Spleen (tissue), 11 donors: ENCODE data around the gene CCDC83. TPM values are rescaled to one million over a fixed set of nuclear protein-coding genes. Genes with fewer than 3 reads are reported as not detected.

Source experiments
- DNase-seq: peaks from one replicate; pipeline ENCODE4 v3.0.0-alpha.2; 2020
- H3K27ac ChIP-seq, 8 donors: fragments of 200-600 bp; sonication (generic) in 7 of 8; 1 replicate in 4 of 8; 2 replicates in 4 of 8; pipeline versions ENCODE4 v1.5.0 to v1.8.0; 2016 to 2021; ENCODE audit warnings: inconsistent platforms in 4 of 8, mild to moderate bottlenecking in 4 of 8, moderate library complexity in 1 of 8
- H3K27me3 ChIP-seq, 7 donors: fragments of 200-600 bp; sonication (generic) in 6 of 7; replicated peaks in 1 of 7; 1 replicate in 4 of 7; 2 replicates in 3 of 7; pipeline versions ENCODE4 v1.5.0 to v1.8.0; 2016 to 2021; ENCODE audit warnings: inconsistent platforms in 3 of 7, mild to moderate bottlenecking in 1 of 7
- H3K36me3 ChIP-seq, 6 donors: fragments of 200-600 bp; sonication (generic) in 5 of 6; 1 replicate in 4 of 6; 2 replicates in 2 of 6; pipeline versions ENCODE4 v1.5.0 to v1.8.0; 2016 to 2021; ENCODE audit warnings: inconsistent platforms in 2 of 6
- H3K4me1 ChIP-seq, 6 donors: fragments of 200-600 bp; sonication (generic) in 5 of 6; 1 replicate in 3 of 6; 2 replicates in 3 of 6; pipeline versions ENCODE4 v1.5.0 to v1.8.0; 2016 to 2021; ENCODE audit warnings: inconsistent platforms in 3 of 6
- H3K4me3 ChIP-seq, 8 donors: fragments of 200-600 bp; sonication (generic) in 7 of 8; 1 replicate in 4 of 8; 2 replicates in 4 of 8; pipeline versions ENCODE4 v1.5.0 to v1.8.0; 2016 to 2021; ENCODE audit warnings: inconsistent platforms in 4 of 8, mild to moderate bottlenecking in 4 of 8, moderate library complexity in 2 of 8
- H3K9me3 ChIP-seq, 8 donors: fragments of 200-600 bp; sonication (generic) in 7 of 8; 1 replicate in 4 of 8; 2 replicates in 4 of 8; pipeline versions ENCODE4 v1.5.0 to v1.8.0; 2016 to 2021; ENCODE audit warnings: inconsistent platforms in 4 of 8
- POLR2A ChIP-seq, 3 donors: fragments of 450-650 bp; IDR thresholded peaks; one replicate each; pipeline ENCODE4 v1.5.1; 2017; ENCODE audit warnings: antibody characterized with exemption in 3 of 3, mild to moderate bottlenecking in 1 of 3
- POLR2AphosphoS5 ChIP-seq, 3 donors: sonication (generic); formaldehyde crosslinking; IDR thresholded peaks; one replicate each; pipeline ENCODE4 v1.5.1; 2017; ENCODE audit warnings: antibody characterized with exemption in 3 of 3
- WGBS, 5 donors: extraction: QIAGEN DNeasy Blood & Tissue Kit in 3 of 5; methylation state at CpG; one replicate each; pipeline versions ENCODE4 v1.1.5 to v1.1.7; 2013 to 2018; 5-methylcytosine and 5-hydroxymethylcytosine counted together
- intact Hi-C: fragments of 100-400 bp; cut with DNase I; formaldehyde crosslinking; loops from one replicate; pipeline ENCODE4 v1.15.0; 2023; ENCODE audit warnings: low total_unique reads
- polyA plus RNA-seq, 3 donors: library from polyadenylated mRNA; stranded (reverse); fragments of 200-250 nt; gene quantifications; one replicate each; pipeline ENCODE4 v1.2.1, GENCODE V29; 2013
- total RNA-seq, 7 donors: library from RNA; depleted of rRNA in 3 of 7; stranded (reverse); fragments of >200 nt in 3 of 7; fragmentation: NEBNext Ultra II Directional in 4 of 7; extraction: Animal tissue kit (Norgen Biotek cat#: 25700) in 4 of 7; gene quantifications; one replicate each; pipeline versions ENCODE4 v1.1.0 to v1.2.1, GENCODE V29; 2016 to 2021
- TF ChIP-seq, protein P1 (sequence below), 11 experiments: fragments of 200-600 bp in 7 of 11; fragments of 450-650 bp in 4 of 11; sonication (generic) in 4 of 11; IDR thresholded peaks in 8 of 11; conservative IDR thresholded peaks in 3 of 11; 1 replicate in 7 of 11; 2 replicates in 4 of 11; pipeline versions ENCODE4 v1.4.0 to v1.8.0; 2016 to 2021; ENCODE audit warnings: antibody characterized with exemption in 11 of 11, inconsistent platforms in 4 of 11, mild to moderate bottlenecking in 1 of 11
- donor health status: healthy with polysubstance abuse.
- donor health status: DM: no; HTN: no; CAD: no; lungs with moderate emphysema.
- donor health status: DM: no; HTN: no; CAD: no.
- donor health status: Bipolar disorder and iron deficiency.
- donor health status: healthy.
- donor health status: DM: no; HTN: no; CAD: no.
- donor health status: DM: yes; HTN: yes; CAD: no.

CCDC83 gene
- total and polyA plus RNA-seq, 10 donors = not detected

DNA sequence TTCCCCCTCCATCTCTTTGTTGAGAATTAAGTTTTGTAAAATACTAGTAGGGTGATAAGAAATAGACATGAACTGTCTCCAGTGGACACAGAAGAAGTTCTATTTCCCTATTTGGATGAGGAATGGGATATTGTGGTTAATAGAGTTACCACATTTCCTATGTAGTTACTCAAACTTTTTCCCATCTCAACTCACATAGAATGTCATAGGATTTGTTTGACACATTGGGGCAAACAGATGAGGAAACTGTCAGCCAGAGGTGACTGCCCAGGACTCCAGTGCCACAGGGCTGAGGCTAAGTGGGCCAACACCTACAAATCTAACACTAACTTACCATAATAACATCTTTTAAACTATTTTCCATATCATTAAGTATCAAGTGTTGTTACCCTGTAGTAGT lies 58.3 kb downstream of the CCDC83 start:
- H3K27ac ChIP-seq = no peak overlapping the region
- DNase-seq = no peak
- no peaks in the 10 kb centered on the region for H3K27me3 ChIP-seq
- no peaks in the 10 kb centered on the region for H3K36me3 ChIP-seq
- intact Hi-C loops = no loop called here
- peaks cover 0 to 9% (median 6%) of the 10 kb centered on the region in 8 donors for H3K9me3 ChIP-seq
- TF ChIP-seq POLR2AphosphoS5 (IDR thresholded peaks at IDR 0.05) (no peak), POLR2A (IDR thresholded peaks at IDR 0.05) (no peak)
- TF ChIP-seq, protein P1, sequence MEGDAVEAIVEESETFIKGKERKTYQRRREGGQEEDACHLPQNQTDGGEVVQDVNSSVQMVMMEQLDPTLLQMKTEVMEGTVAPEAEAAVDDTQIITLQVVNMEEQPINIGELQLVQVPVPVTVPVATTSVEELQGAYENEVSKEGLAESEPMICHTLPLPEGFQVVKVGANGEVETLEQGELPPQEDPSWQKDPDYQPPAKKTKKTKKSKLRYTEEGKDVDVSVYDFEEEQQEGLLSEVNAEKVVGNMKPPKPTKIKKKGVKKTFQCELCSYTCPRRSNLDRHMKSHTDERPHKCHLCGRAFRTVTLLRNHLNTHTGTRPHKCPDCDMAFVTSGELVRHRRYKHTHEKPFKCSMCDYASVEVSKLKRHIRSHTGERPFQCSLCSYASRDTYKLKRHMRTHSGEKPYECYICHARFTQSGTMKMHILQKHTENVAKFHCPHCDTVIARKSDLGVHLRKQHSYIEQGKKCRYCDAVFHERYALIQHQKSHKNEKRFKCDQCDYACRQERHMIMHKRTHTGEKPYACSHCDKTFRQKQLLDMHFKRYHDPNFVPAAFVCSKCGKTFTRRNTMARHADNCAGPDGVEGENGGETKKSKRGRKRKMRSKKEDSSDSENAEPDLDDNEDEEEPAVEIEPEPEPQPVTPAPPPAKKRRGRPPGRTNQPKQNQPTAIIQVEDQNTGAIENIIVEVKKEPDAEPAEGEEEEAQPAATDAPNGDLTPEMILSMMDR (IDR thresholded peaks at IDR 0.05 in 8 of 11, conservative IDR thresholded peaks at IDR 0.05 in 3 of 11) = no peak
- no peak overlapping the region for H3K4me3 ChIP-seq
- no peaks in the 10 kb centered on the region for H3K4me1 ChIP-seq

DNA sequence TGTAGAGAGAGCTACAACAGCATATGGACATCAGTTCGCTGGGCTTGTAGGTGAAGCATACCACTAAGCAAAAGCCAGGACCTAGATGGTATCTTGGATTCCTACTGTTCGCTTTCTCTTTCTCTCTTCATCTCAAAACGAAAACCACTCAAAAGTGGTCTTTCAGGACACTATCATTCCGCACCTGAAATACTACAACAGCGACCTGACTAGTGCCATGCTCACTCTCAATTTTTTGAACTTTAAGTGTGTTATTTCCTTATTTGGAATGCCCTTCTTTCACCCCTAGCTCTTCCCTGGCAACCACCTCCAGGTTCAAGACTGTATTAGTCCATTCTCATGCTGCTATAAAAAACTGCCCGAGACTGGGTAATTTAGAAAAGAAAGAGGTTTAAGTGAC lies 59.2 kb downstream of the CCDC83 start:
- no peak overlapping the region for H3K27ac ChIP-seq
- no peak for TF ChIP-seq POLR2A (IDR thresholded peaks at IDR 0.05)
- TF ChIP-seq POLR2AphosphoS5 (IDR thresholded peaks at IDR 0.05) = no peak
- TF ChIP-seq, protein P1 (IDR thresholded peaks at IDR 0.05 in 8 of 11, conservative IDR thresholded peaks at IDR 0.05 in 3 of 11) = no peak
- 86 to 93% (median 89%) methylated on average over 6 of the region's 6 CpGs for WGBS, 5 donors
- no peaks in the 10 kb centered on the region for H3K27me3 ChIP-seq
- intact Hi-C loops = no loop called here
- peaks cover 0 to 9% (median 6%) of the 10 kb centered on the region in 8 donors for H3K9me3 ChIP-seq
- no peak overlapping the region for H3K4me3 ChIP-seq
- H3K4me1 ChIP-seq = no peaks in the 10 kb centered on the region
- DNase-seq = no peak
- no peaks in the 10 kb centered on the region for H3K36me3 ChIP-seq

DNA sequence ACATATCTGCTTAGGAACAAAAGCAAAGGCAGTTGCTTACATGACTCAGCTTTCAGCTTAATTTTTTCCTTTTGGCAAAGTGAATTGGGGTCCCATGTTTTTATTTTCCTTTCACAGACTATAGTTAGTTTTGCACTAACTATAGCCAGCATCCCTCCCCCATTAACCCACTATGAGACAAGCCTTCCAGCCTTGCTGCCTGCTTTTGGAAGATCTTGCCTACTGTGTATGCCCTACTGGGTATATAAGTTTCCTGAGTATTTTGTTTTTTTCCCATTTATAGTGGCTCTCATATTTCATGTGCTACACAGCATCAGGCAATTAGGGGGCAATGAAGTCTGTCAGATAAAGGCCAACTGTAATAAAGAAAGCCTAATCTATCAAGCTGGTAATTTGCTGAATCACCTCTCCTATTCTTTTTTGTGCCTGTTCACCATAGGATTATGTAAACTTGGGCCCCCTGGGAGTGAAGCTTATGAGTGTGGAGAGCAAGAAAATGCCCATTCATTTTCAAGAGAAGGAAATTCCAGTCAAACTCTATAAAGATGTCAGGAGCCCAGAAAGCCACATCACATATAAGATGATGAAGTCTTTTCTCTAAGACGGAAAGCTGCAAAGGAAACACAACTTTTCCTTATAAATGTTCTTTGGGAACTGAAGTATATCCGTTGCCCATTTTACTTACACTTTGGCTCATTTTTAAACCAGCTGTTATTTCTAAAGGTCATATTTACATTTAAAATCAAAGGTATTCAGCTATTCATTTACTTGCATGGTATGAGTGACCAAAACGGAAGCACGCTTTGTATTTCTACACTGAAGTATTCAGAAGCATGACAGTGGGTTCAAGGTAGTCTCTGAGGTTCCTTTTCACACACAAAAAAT lies 64.0 kb downstream of the CCDC83 start:
- Histone ChIP-seq H3K4me3 (no peak overlapping the region), H3K9me3 (peaks cover 0 to 9% (median 6%) of the 10 kb centered on the region in 8 donors), H3K4me1 (no peaks in the 10 kb centered on the region), H3K27me3 (no peaks in the 10 kb centered on the region), H3K36me3 (no peaks in the 10 kb centered on the region), H3K27ac (no peak overlapping the region)
- TF ChIP-seq POLR2A (IDR thresholded peaks at IDR 0.05) (no peak), POLR2AphosphoS5 (IDR thresholded peaks at IDR 0.05) (no peak)
- TF ChIP-seq, protein P1 (IDR thresholded peaks at IDR 0.05 in 8 of 11, conservative IDR thresholded peaks at IDR 0.05 in 3 of 11) = no peak
- DNase-seq = no peak
- WGBS, 5 donors = 74 to 88% (median 81%) methylated on average over 4 of the region's 4 CpGs
- intact Hi-C loops = no loop called here

DNA sequence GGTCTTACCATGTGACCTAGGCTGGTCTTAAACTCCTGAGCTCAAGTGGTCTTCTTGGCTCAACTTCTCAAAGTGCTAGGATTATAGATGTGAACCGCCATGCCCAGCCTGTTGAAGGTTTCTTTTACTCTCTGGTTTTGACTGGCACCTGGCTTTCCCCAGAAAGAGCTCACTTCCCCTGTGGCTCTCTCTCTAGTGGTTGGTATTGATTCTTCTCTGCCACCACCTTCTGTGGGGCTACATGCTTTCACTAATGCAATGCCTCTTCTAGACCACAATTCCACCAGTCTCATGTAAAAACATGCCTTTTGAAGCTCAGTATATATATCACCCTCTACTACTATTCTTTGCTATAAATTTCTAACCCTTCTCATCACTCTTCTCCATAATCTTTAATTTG lies 67.2 kb downstream of the CCDC83 start:
- no peak overlapping the region for H3K4me3 ChIP-seq
- no peak overlapping the region for H3K27ac ChIP-seq
- no peaks in the 10 kb centered on the region for H3K36me3 ChIP-seq
- 64 to 100% (median 72%) methylated on average over 1 of the region's 1 CpG for WGBS, 5 donors
- no peaks in the 10 kb centered on the region for H3K9me3 ChIP-seq
- H3K4me1 ChIP-seq = no peaks in the 10 kb centered on the region
- intact Hi-C loops = no loop called here
- TF ChIP-seq POLR2A (IDR thresholded peaks at IDR 0.05) (no peak), POLR2AphosphoS5 (IDR thresholded peaks at IDR 0.05) (no peak)
- TF ChIP-seq, protein P1 (IDR thresholded peaks at IDR 0.05 in 8 of 11, conservative IDR thresholded peaks at IDR 0.05 in 3 of 11) = no peak
- DNase-seq = no peak
- no peaks in the 10 kb centered on the region for H3K27me3 ChIP-seq
